Tibial nerve (tissue), 4 donors: ENCODE results near the gene PRPF38B. TPM values are rescaled to one million over a fixed set of nuclear protein-coding genes. Genes with fewer than 3 reads are reported as not detected.
"Not testable (repeated sequence)": the region's sequence is repeated elsewhere in the genome, so short reads cannot be mapped to it uniquely, and the experiment has no call there.

Experiments
- DNase-seq, 2 donors: peaks; one replicate each; pipeline ENCODE4 v3.0.0-alpha.2; 2019; ENCODE audit warnings: low spot score in 2 of 2
- H3K27ac ChIP-seq, 4 donors: fragments of 200-600 bp; sonication (generic) in 3 of 4; one replicate each; pipeline ENCODE4 v1.5.1; 2017 to 2019; ENCODE audit warnings: mild to moderate bottlenecking in 1 of 4
- H3K27me3 ChIP-seq, 2 donors: fragments of 200-600 bp; sonication (generic) in 1 of 2; one replicate each; pipeline versions ENCODE4 v1.5.1 to v1.6.0; 2017 to 2019
- H3K36me3 ChIP-seq, 3 donors: fragments of 200-600 bp; sonication (generic); one replicate each; pipeline ENCODE4 v1.5.1; 2018 to 2019
- H3K4me1 ChIP-seq, 4 donors: fragments of 200-600 bp; sonication (generic) in 3 of 4; one replicate each; pipeline ENCODE4 v1.5.1; 2017 to 2019
- H3K4me3 ChIP-seq, 4 donors: fragments of 200-600 bp; sonication (generic) in 3 of 4; one replicate each; pipeline ENCODE4 v1.5.1; 2017 to 2019; ENCODE audit warnings: mild to moderate bottlenecking in 1 of 4, moderate library complexity in 1 of 4
- H3K9me3 ChIP-seq, 4 donors: fragments of 200-600 bp; sonication (generic) in 3 of 4; one replicate each; pipeline ENCODE4 v1.5.1; 2017 to 2019
- EP300 ChIP-seq, 2 donors: sonication (generic); formaldehyde crosslinking; IDR thresholded peaks; one replicate each; pipeline ENCODE4 v1.6.1; 2017; ENCODE audit warnings: antibody characterized with exemption in 2 of 2, mild to moderate bottlenecking in 1 of 2
- POLR2A ChIP-seq, 2 donors: fragments of 450-650 bp; IDR thresholded peaks; one replicate each; pipeline ENCODE4 v1.6.1; 2017; ENCODE audit warnings: antibody characterized with exemption in 2 of 2, mild to moderate bottlenecking in 2 of 2, moderate library complexity in 2 of 2
- WGBS, 2 donors: methylation state at CpG; one replicate each; pipeline ENCODE4 v1.1.5; 2018; 5-methylcytosine and 5-hydroxymethylcytosine counted together
- total RNA-seq, 4 donors: library from RNA; depleted of rRNA; stranded (reverse); fragments of >200 nt; gene quantifications; one replicate each; pipeline ENCODE4 v1.1.0, GENCODE V29; 2016
- TF ChIP-seq, protein P1 (sequence below), 5 experiments: fragments of 200-600 bp in 3 of 5; fragments of 450-650 bp in 2 of 5; sonication (generic) in 3 of 5; IDR thresholded peaks; one replicate each; pipeline ENCODE4 v1.5.1; 2016 to 2019; ENCODE audit warnings: antibody characterized with exemption in 5 of 5, mild to moderate bottlenecking in 3 of 5, moderate library complexity in 2 of 5

PRPF38B gene
- total RNA-seq, 4 donors from 2014 or later = 25.7 to 34.1 (median 29.3) TPM

DNA sequence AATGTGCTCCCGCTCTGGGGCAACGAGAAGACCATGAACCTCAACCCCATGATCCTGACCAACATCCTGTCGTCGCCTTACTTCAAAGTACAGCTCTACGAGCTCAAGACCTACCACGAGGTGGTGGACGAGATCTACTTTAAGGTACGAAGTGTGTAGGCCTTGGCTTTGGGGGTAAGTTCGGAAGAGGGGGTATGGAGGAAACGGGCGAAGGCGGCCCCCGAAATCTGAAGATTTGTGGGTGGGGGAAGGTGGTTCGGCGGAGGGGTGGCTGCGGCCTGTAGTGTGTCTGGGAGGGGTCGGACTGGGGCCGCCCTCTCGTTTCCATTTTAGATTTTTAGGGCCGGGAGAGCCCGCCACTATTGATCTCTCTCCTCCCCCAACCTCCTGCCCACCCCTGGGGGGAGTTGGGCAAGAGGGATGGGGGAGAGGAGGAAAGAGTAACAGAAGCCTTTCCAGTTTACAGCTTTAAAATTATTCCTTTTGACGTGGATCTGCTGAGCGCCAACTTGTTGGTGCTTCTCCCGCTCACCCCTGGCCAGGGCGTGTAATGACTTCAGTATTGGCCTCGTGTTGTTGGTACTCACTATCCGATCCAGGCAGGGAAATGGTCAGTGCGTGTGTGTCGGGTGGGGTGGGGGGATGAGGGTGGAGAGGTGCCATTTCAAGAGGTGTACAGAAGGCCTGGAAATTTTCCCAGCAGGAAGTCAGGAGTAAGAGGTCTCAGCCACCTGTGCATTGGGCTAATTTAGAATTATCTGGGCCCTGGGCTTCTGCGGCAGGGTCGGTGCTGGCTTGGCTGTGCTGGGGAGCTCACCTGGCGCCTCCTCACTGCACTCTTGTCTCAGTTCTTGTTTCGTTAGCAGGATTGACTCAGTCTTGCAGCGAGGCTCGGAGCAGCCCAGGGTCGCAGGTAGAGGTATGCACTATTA is 880 bp downstream of the PRPF38B start:
- Histone ChIP-seq H3K4me3 (peak overlapping the region; percentile 86 to 95 (median 88)), H3K4me1 (peaks cover 3 to 38% (median 19%) of the 10 kb centered on the region in 4 donors), H3K36me3 (peaks cover 0 to 24% (median 0%) of the 10 kb centered on the region in 3 donors), H3K27me3 (no peaks in the 10 kb centered on the region), H3K27ac (peak overlapping the region; percentile 97 to 98 (median 97)), H3K9me3 (no peaks in the 10 kb centered on the region)
- WGBS, 2 donors = 0 to 1% methylated on average over 36 of the region's 36 CpGs
- peak in 1 of 2 donors; percentile 54 for DNase-seq
- TF ChIP-seq POLR2A (IDR thresholded peaks at IDR 0.05) (no peak), EP300 (IDR thresholded peaks at IDR 0.05) (no peak)
- TF ChIP-seq, protein P1, sequence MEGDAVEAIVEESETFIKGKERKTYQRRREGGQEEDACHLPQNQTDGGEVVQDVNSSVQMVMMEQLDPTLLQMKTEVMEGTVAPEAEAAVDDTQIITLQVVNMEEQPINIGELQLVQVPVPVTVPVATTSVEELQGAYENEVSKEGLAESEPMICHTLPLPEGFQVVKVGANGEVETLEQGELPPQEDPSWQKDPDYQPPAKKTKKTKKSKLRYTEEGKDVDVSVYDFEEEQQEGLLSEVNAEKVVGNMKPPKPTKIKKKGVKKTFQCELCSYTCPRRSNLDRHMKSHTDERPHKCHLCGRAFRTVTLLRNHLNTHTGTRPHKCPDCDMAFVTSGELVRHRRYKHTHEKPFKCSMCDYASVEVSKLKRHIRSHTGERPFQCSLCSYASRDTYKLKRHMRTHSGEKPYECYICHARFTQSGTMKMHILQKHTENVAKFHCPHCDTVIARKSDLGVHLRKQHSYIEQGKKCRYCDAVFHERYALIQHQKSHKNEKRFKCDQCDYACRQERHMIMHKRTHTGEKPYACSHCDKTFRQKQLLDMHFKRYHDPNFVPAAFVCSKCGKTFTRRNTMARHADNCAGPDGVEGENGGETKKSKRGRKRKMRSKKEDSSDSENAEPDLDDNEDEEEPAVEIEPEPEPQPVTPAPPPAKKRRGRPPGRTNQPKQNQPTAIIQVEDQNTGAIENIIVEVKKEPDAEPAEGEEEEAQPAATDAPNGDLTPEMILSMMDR (IDR thresholded peaks at IDR 0.05) = peak in 1 of 5 experiments; percentile 6

GRCh38 chr1:108695535-108695934 is 3.4 kb downstream of the PRPF38B start:
- 63 to 66% methylated on average over 5 of the region's 5 CpGs for WGBS, 2 donors
- Histone ChIP-seq H3K27me3 (no peaks in the 10 kb centered on the region), H3K9me3 (no peaks in the 10 kb centered on the region), H3K4me3 (no peak overlapping the region), H3K27ac (peak overlapping the region in 2 of 4 donors; percentile 18 to 97), H3K36me3 (peaks cover 0 to 49% (median 11%) of the 10 kb centered on the region in 3 donors), H3K4me1 (peaks cover 3 to 55% (median 19%) of the 10 kb centered on the region in 4 donors)
- TF ChIP-seq POLR2A (IDR thresholded peaks at IDR 0.05) (no peak), EP300 (IDR thresholded peaks at IDR 0.05) (no peak)
- TF ChIP-seq, protein P1 (IDR thresholded peaks at IDR 0.05) = no peak
- no peak for DNase-seq

GRCh38 chr1:108699375-108700332 is 7.5 kb downstream of the PRPF38B start:
- H3K27ac ChIP-seq = peak overlapping the region in 2 of 4 donors; percentile 17 to 26
- no peaks in the 10 kb centered on the region for H3K27me3 ChIP-seq
- peak in 1 of 2 donors; percentile 53 for TF ChIP-seq EP300 (IDR thresholded peaks at IDR 0.05)
- TF ChIP-seq POLR2A (IDR thresholded peaks at IDR 0.05) = no peak
- WGBS, 2 donors = 73 to 75% methylated on average over 22 of the region's 22 CpGs
- H3K36me3 ChIP-seq = peaks cover 0 to 68% (median 11%) of the 10 kb centered on the region in 3 donors
- peaks cover 0 to 35% (median 11%) of the 10 kb centered on the region in 4 donors for H3K4me1 ChIP-seq
- no peaks in the 10 kb centered on the region for H3K9me3 ChIP-seq
- no peak overlapping the region for H3K4me3 ChIP-seq
- DNase-seq = no peak

GRCh38 chr1:108701176-108701849 is 9.2 kb downstream of the PRPF38B start:
- Histone ChIP-seq H3K9me3 (no peaks in the 10 kb centered on the region), H3K4me1 (peaks cover 0 to 32% (median 0%) of the 10 kb centered on the region in 4 donors), H3K4me3 (no peak overlapping the region), H3K27ac (no peak overlapping the region), H3K36me3 (peaks cover 0 to 61% (median 11%) of the 10 kb centered on the region in 3 donors), H3K27me3 (no peaks in the 10 kb centered on the region)
- 80 to 88% methylated on average over 5 of the region's 5 CpGs for WGBS, 2 donors
- TF ChIP-seq POLR2A (IDR thresholded peaks at IDR 0.05) (no peak), EP300 (IDR thresholded peaks at IDR 0.05) (no peak)
- TF ChIP-seq, protein P1 (IDR thresholded peaks at IDR 0.05) = no peak
- DNase-seq = no peak

GRCh38 chr1:108702109-108702508 is 10.0 kb downstream of the PRPF38B start:
- H3K36me3 ChIP-seq = peaks cover 0 to 54% (median 11%) of the 10 kb centered on the region in 3 donors
- H3K27me3 ChIP-seq, H3K9me3 ChIP-seq, DNase-seq, H3K4me3 ChIP-seq, H3K27ac ChIP-seq: not testable (repeated sequence)
- 92 to 93% methylated on average over 6 of the region's 6 CpGs for WGBS, 2 donors
- H3K4me1 ChIP-seq = peaks cover 0 to 32% (median 0%) of the 10 kb centered on the region in 4 donors
